Activated CD8-positive, alpha-beta memory T cell treated with anti-CD3 and anti-CD28 coated beads for 24 hours (primary cell): ENCODE results near the gene THADA.
"Not testable (repeated sequence)": the region's sequence is repeated elsewhere in the genome, so short reads cannot be mapped to it uniquely, and the experiment has no call there.

Source experiments
- DNase-seq: peaks from one replicate; pipeline ENCODE4 v3.0.0-alpha.2; 2020

The THADA gene

GRCh38 chr2:43408407-43409160 is 187.3 kb downstream of the THADA start:
- DNase-seq: no peak

GRCh38 chr2:43407935-43408334 is 187.9 kb downstream of the THADA start:
- no peak for DNase-seq

- no peak for DNase-seq
Observed at GRCh38 chr2:43406651-43407279, 189.1 kb downstream of the THADA start.

GRCh38 chr2:43405829-43406228 is 190.0 kb downstream of the THADA start:
- DNase-seq: no peak

- no peak for DNase-seq
Observed at GRCh38 chr2:43402452-43402937, 193.3 kb downstream of the THADA start.

DNA sequence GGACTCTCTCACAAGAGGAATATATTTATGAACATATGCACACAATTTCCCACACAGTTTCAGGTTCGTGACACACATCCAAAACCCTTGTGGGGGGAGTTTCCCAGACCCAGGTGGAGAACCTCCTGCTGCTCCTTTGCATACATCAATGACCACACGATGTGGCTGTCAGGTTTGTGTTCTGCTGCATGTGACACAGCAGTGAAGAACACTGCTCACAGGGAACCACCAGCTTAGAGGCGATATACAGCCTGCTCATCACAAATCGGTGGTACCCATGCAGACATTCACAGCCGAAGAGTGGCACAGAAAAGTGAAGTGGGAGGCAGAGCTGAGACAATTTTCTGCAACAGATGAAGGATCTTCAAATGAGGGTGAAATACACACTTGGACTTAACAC is 193.8 kb downstream of the THADA start:
- no peak for DNase-seq

GRCh38 chr2:43400508-43400907 is 195.3 kb downstream of the THADA start:
- DNase-seq: no peak

DNA sequence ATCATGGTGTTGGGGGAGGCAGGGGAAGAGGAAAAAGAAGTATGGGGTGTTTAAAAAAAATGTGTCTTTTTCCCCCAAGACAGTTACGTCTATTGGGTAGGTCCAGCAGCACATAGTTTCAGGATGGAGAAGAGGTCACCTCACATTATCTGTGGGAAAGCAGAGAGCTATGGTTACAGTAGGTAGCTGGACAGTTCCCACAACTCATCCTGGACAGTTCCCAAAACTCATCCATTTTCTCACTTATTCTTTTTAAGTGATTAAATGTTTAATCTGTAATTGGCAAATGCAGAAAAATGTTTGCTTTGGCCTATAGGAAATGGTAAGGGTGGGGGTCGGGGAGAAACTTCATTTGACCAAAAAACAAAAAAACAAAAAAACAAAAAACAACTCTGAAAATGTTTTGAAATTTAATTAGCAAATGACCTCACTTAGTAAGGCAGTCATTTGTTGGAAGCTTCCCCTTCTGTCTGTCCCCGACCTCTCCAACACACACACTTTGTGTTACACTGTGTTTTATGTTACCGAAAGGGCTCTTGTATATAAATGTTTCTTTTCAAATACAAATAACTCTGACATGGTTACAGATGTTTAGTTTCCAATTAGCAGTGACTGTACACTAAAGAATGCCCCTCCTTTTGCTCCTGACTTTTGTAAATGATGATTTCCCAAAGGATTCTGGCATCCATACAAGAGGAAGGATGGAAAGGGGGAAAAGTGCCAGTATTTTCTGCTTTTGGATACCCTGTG is 196.1 kb downstream of the THADA start:
- no peak for DNase-seq

GRCh38 chr2:43399098-43399497 is 196.7 kb downstream of the THADA start:
- DNase-seq: no peak

DNA sequence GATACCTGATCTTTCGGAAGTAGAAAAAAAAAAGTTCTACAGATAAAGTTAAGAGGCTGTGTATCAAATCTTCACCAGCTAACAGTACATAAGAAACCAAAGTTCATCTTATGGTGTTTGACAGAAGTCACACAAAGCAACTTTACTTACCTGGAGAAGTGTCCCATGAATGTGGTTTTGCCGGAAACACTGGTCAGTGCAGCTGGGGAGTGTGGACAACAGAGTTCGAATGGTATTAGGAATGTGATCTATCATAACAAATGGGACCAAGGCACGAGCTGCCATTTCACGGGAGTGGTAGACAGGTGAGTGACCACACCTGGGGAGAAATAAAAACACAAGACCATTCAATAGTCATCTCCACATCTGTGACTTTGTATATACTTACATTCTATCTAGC is 198.0 kb downstream of the THADA start:
- no peak for DNase-seq

GRCh38 chr2:43397411-43397810 is 198.4 kb downstream of the THADA start:
- no peak for DNase-seq

GRCh38 chr2:43396344-43396743 is 199.5 kb downstream of the THADA start:
- DNase-seq: not testable (repeated sequence)

DNA sequence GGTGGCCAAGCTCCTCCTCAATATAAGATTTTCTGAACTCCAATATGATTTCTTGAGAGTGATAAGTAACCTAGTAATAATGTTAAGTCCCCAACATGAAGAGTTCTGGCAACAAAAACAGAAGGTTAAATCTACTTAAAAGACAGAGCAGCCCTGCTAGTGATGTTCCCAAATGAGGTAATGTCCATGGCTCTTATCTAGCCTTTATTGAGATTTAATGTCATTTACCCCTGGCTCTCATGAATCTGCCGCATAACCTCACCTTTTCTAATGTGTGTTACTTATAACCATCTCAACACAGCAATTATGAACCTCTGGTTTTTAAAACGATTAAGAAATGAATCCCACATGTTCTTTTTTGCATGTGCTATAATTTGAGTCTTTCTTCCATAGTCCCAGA is 201.9 kb downstream of the THADA start:
- no peak for DNase-seq

DNA sequence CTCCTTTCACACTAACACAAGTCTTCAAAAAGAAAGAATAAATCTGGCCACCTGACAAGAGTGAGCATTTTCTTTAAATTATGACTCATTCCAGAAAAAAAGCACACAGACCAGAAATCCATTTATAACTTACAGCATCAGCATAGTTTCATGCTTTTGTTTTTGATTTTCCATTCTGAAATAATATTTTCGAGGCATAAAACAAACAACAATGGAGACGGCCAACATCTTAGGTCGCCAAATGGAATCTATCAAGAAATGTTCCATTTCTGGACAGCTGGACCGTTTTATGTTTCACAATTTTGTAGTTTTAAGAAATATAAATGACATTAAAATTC is 204.0 kb downstream of the THADA start:
- no peak for DNase-seq

DNA sequence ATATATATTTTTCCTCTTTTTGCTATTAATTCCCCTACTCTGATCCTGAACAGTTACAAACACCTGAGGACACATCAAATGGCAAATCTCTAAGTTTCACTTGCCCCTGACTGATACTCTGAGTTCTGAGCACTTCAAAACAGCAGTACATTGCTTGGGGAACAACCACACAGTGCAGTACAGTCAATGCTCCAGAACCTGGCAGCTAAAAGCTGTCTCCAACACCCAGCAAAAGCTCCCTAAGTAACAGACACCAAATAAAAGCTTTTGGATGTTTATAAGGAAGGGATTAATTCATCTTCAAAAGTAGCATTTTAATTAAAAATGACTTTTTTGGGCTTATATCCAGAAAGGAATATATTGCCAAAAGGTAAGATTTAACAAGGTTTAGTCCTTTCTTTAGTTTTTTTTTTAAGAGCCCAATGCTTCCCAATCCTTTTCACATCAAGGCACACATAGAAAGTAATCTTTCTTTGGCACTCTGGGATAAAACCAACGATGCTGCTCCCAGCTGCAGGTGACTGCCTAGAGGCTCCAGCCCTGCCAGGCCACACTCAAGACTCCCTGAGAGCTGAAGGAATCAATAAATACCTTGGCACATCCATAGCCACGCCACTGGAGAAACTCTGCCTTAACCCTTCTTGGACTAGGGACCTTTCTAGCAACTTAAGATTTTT is 204.5 kb downstream of the THADA start:
- no peak for DNase-seq

GRCh38 chr2:43389581-43390466 is 206.0 kb downstream of the THADA start:
- no peak for DNase-seq

GRCh38 chr2:43388371-43388770 is 207.5 kb downstream of the THADA start:
- DNase-seq: no peak

- DNase-seq: no peak
Observed at GRCh38 chr2:43387092-43388062, 208.5 kb downstream of the THADA start.

- not testable (repeated sequence) for DNase-seq
Observed at GRCh38 chr2:43386679-43387078, 209.2 kb downstream of the THADA start.

DNA sequence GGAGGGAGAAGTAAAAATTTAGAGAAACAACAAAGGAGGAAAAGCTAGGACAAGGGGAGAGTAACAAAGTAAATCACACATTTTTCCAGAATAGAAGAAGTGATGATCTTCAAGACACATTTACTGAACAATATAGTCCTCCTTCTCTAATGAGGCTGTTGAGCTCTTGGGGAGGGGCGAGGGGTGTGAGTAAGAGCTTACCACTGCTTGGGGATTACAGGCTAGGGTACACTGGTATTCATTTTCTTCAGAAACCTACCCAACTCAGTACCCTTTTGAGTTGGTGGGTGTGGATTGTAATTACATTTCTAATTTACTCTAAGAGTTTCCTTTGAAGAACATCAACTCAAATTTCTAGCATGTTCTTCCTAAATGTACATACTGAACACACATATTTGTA is 211.7 kb downstream of the THADA start:
- no peak for DNase-seq

DNA sequence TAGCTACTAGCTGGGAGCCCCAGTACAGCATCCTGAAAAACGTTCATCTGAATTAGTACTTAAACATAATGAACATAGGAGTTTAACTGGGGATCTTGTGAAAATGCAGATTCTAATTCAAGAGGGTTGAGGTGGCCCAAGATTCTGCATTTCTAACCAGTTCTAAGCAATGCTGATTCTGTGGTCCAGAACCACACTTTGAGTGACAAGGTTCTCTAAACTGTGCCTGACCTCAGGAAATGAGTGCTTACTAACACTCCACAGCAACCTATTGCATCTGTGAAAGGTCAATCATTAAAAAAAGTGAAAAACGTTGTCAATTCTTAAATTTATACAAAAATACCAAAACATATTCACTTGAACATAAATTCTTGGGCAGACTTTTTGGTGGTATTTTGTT is 212.3 kb downstream of the THADA start:
- DNase-seq: no peak
